Muscle of leg (tissue), 11 donors: ENCODE data around the gene ATXN7. TPM values are rescaled to one million over a fixed set of nuclear protein-coding genes. Genes with fewer than 3 reads are reported as not detected.
A peak's percentile ranks its signal among the peaks of the same experiment; 100 is the strongest.

ENCODE experiments used
- DNase-seq: peaks from one replicate; pipeline ENCODE4 v3.0.0; 2013
- H3K27ac ChIP-seq: one replicate; pipeline ENCODE4 v1.5.1; 2013; ENCODE audit warnings: mild to moderate bottlenecking, low read length, control low read depth
- H3K27me3 ChIP-seq: one replicate; pipeline ENCODE4 v1.6.1; 2013; ENCODE audit warnings: low read length; ENCODE audit not compliant: control insufficient read depth, insufficient read depth
- H3K36me3 ChIP-seq: one replicate; pipeline ENCODE4 v1.6.1; 2013; ENCODE audit warnings: low read length; ENCODE audit not compliant: control insufficient read depth, insufficient read depth
- H3K4me1 ChIP-seq: one replicate; pipeline ENCODE4 v1.6.1; 2013; ENCODE audit warnings: low read length; ENCODE audit not compliant: control insufficient read depth, insufficient read depth
- H3K4me3 ChIP-seq: one replicate; pipeline ENCODE4 v1.5.1; 2013; ENCODE audit warnings: low read length, control low read depth
- H3K9me3 ChIP-seq: replicated peaks from 2 replicates; pipeline ENCODE4 v1.6.1; 2013; ENCODE audit warnings: low read depth, low read length; ENCODE audit not compliant: control insufficient read depth
- WGBS: methylation state at CpG from one replicate; pipeline ENCODE4 v1.1.5; 2013; ENCODE audit warnings: missing lambda C conversion rate; ENCODE audit not compliant: insufficient coverage; 5-methylcytosine and 5-hydroxymethylcytosine counted together
- polyA plus RNA-seq, 8 donors: library from polyadenylated mRNA; unstranded; fragments of 120-200 nt; gene quantifications; one replicate each; pipeline versions ENCODE4 v1.2.1 to v1.2.3, GENCODE V29; 2013; ENCODE audit warnings: inconsistent platforms in 1 of 8, low replicate concordance in 1 of 8; ENCODE audit not compliant: insufficient read length in 8 of 8, insufficient read depth in 1 of 8
- total RNA-seq: library from RNA; stranded (reverse); fragments of 120-200 nt; gene quantifications from one replicate; pipeline ENCODE4 v1.2.4, GENCODE V29; 2013

Gene ATXN7
- total and polyA plus RNA-seq, 9 donors, result 8.1 to 13.6 (median 9.5) TPM

GRCh38 chr3:63911873-63912767 lies 48.5 kb downstream of the ATXN7 start, which contains the start of gene SCAANT1:
Gene SCAANT1 (minus strand): TSS chr3:63912383.
- H3K9me3 ChIP-seq, result no peaks in the 10 kb centered on the region
- H3K27ac ChIP-seq, result peak within 1 kb of the TSS; percentile 88
- peaks cover 10% of the 10 kb centered on the region for H3K4me1 ChIP-seq
- WGBS, result under 1% methylated on average over 108 of the region's 115 CpGs
- peaks cover 6% of the 10 kb centered on the region for H3K36me3 ChIP-seq
- H3K27me3 ChIP-seq, result no peaks in the 10 kb centered on the region
- DNase-seq, result peak; percentile 97
- peak within 1 kb of the TSS; percentile 65 for H3K4me3 ChIP-seq

GRCh38 chr3:63912768-63913588 lies 49.3 kb downstream of the ATXN7 start:
- Histone ChIP-seq H3K9me3 (no peaks in the 10 kb centered on the region), H3K36me3 (peaks cover 12% of the 10 kb centered on the region), H3K4me3 (peak overlapping the region; percentile 58), H3K27me3 (no peaks in the 10 kb centered on the region), H3K4me1 (peaks cover 10% of the 10 kb centered on the region), H3K27ac (peak overlapping the region; percentile 85)
- peak; percentile 77 for DNase-seq
- WGBS, result 5% methylated on average over 7 of the region's 46 CpGs

GRCh38 chr3:63914312-63914711 lies 50.6 kb downstream of the ATXN7 start:
- peaks cover 10% of the 10 kb centered on the region for H3K4me1 ChIP-seq

GRCh38 chr3:63918321-63918720 lies 54.7 kb downstream of the ATXN7 start:
- Histone ChIP-seq H3K27ac (no peak overlapping the region), H3K9me3 (no peaks in the 10 kb centered on the region), H3K36me3 (peaks cover 34% of the 10 kb centered on the region), H3K27me3 (no peaks in the 10 kb centered on the region), H3K4me3 (no peak overlapping the region), H3K4me1 (peaks cover 3% of the 10 kb centered on the region)
- DNase-seq, result no peak

More at GRCh38 chr3:63914312-63914711, 50.6 kb downstream of the ATXN7 start:
- WGBS, result 78% methylated on average over 3 of the region's 5 CpGs
- Histone ChIP-seq H3K9me3 (no peaks in the 10 kb centered on the region), H3K27ac (no peak overlapping the region), H3K4me3 (no peak overlapping the region), H3K27me3 (no peaks in the 10 kb centered on the region), H3K36me3 (peaks cover 18% of the 10 kb centered on the region)
- peak; percentile 42 for DNase-seq

- DNase-seq, result no peak
- Histone ChIP-seq H3K9me3 (no peaks in the 10 kb centered on the region), H3K27me3 (no peaks in the 10 kb centered on the region), H3K27ac (no peak overlapping the region), H3K4me1 (no peaks in the 10 kb centered on the region), H3K4me3 (no peak overlapping the region), H3K36me3 (peaks cover 44% of the 10 kb centered on the region)
- WGBS, result 83% methylated on average over 2 of the region's 5 CpGs
These were observed 56.3 kb downstream of the ATXN7 start for GRCh38 chr3:63920001-63920400.

- no peak overlapping the region for H3K4me3 ChIP-seq
- peaks cover 53% of the 10 kb centered on the region for H3K36me3 ChIP-seq
- H3K4me1 ChIP-seq, result no peaks in the 10 kb centered on the region
- 90% methylated on average over 2 of the region's 6 CpGs for WGBS
- H3K27me3 ChIP-seq, result no peaks in the 10 kb centered on the region
- H3K27ac ChIP-seq, result no peak overlapping the region
- no peaks in the 10 kb centered on the region for H3K9me3 ChIP-seq
- peak; percentile 50 for DNase-seq
These were observed 58.2 kb downstream of the ATXN7 start for GRCh38 chr3:63921741-63922482.

GRCh38 chr3:63922491-63923199 lies 59.0 kb downstream of the ATXN7 start:
- H3K4me1 ChIP-seq, result no peaks in the 10 kb centered on the region
- H3K27ac ChIP-seq, result no peak overlapping the region
- 60% methylated on average over 1 of the region's 2 CpGs for WGBS
- H3K27me3 ChIP-seq, result no peaks in the 10 kb centered on the region
- H3K4me3 ChIP-seq, result no peak overlapping the region
- H3K9me3 ChIP-seq, result no peaks in the 10 kb centered on the region
- peaks cover 53% of the 10 kb centered on the region for H3K36me3 ChIP-seq
- no peak for DNase-seq

GRCh38 chr3:63926309-63926708 lies 62.6 kb downstream of the ATXN7 start:
- Histone ChIP-seq H3K36me3 (peaks cover 37% of the 10 kb centered on the region), H3K4me3 (no peak overlapping the region), H3K27ac (no peak overlapping the region), H3K9me3 (no peaks in the 10 kb centered on the region), H3K4me1 (no peaks in the 10 kb centered on the region), H3K27me3 (no peaks in the 10 kb centered on the region)
- no peak for DNase-seq
- 93% methylated on average over 4 of the region's 4 CpGs for WGBS

- peaks cover 34% of the 10 kb centered on the region for H3K36me3 ChIP-seq
- peak; percentile 25 for DNase-seq
- no peaks in the 10 kb centered on the region for H3K4me1 ChIP-seq
- no peak overlapping the region for H3K4me3 ChIP-seq
- H3K9me3 ChIP-seq, result no peaks in the 10 kb centered on the region
- WGBS, result no CpG with 5 or more reads among the region's 10 CpGs
- no peaks in the 10 kb centered on the region for H3K27me3 ChIP-seq
- no peak overlapping the region for H3K27ac ChIP-seq
These were observed 64.0 kb downstream of the ATXN7 start for GRCh38 chr3:63927422-63928280.
